ENCODE measurements around the gene MTMR11. TPM values are rescaled to one million over a fixed set of nuclear protein-coding genes. Genes with fewer than 3 reads are reported as not detected.
"Not testable (repeated sequence)": the region's sequence is repeated elsewhere in the genome, so short reads cannot be mapped to it uniquely, and the experiment has no call there.

The MTMR11 gene
- total RNA-seq, 1 donor from 2014 or later, result 39.3 TPM

- Mint-ChIP-seq H3K4me1 (peaks cover 23% of the 10 kb centered on the region), H3K9me3 (no peaks in the 10 kb centered on the region), H3K4me3 (peak within 1 kb of the TSS; percentile 82), H3K36me3 (peaks cover 5% of the 10 kb centered on the region), H3K27me3 (ENCODE audit: low read depth) (no peaks in the 10 kb centered on the region), H3K27ac (peak within 1 kb of the TSS; percentile 97)
- DNase-seq (ENCODE audit: low spot score in 2 of 2, unreplicated experiment in 2 of 2), result peak; percentile 87 to 88
- TF ChIP-seq CTCF (IDR thresholded peaks at IDR 0.05; ENCODE audit: unreplicated experiment), result no peak
Observed at GRCh38 chr1:149899460-149900284, 37.0 kb downstream of the MTMR11 start, which contains the start of gene BOLA1. Gene BOLA1 (plus strand): TSS chr1:149899568. CDS start chr1:149900060, 492 bp downstream.

GRCh38 chr1:149896575-149896974 is 40.1 kb downstream of the MTMR11 start:
- Mint-ChIP-seq H3K27me3 (ENCODE audit: low read depth) (no peaks in the 10 kb centered on the region), H3K4me1 (peaks cover 21% of the 10 kb centered on the region), H3K9me3 (no peaks in the 10 kb centered on the region), H3K36me3 (no peaks in the 10 kb centered on the region), H3K27ac (no peak overlapping the region), H3K4me3 (no peak overlapping the region)
- TF ChIP-seq CTCF (IDR thresholded peaks at IDR 0.05; ENCODE audit: unreplicated experiment), result no peak
- DNase-seq (ENCODE audit: low spot score in 2 of 2, unreplicated experiment in 2 of 2), result no peak

GRCh38 chr1:149888999-149889289 is 47.7 kb downstream of the MTMR11 start:
- DNase-seq (ENCODE audit: low spot score in 2 of 2, unreplicated experiment in 2 of 2), result peak in 1 of 2 experiments; percentile 44
- Mint-ChIP-seq H3K9me3 (no peaks in the 10 kb centered on the region), H3K4me1 (peaks cover 4% of the 10 kb centered on the region), H3K27me3 (ENCODE audit: low read depth) (no peaks in the 10 kb centered on the region), H3K4me3 (no peak overlapping the region), H3K36me3 (no peaks in the 10 kb centered on the region), H3K27ac (no peak overlapping the region)
- TF ChIP-seq CTCF (IDR thresholded peaks at IDR 0.05; ENCODE audit: unreplicated experiment), result no peak

GRCh38 chr1:149888247-149888998 is 48.3 kb downstream of the MTMR11 start:
- TF ChIP-seq CTCF (IDR thresholded peaks at IDR 0.05; ENCODE audit: unreplicated experiment), result peak; percentile 44
- H3K9me3 Mint-ChIP-seq, result no peaks in the 10 kb centered on the region
- no peak overlapping the region for H3K4me3 Mint-ChIP-seq
- H3K27ac Mint-ChIP-seq, result no peak overlapping the region
- H3K27me3 Mint-ChIP-seq (ENCODE audit: low read depth), result no peaks in the 10 kb centered on the region
- DNase-seq (ENCODE audit: low spot score in 2 of 2, unreplicated experiment in 2 of 2), result peak; percentile 37 to 71
- no peaks in the 10 kb centered on the region for H3K36me3 Mint-ChIP-seq
- peaks cover 4% of the 10 kb centered on the region for H3K4me1 Mint-ChIP-seq

GRCh38 chr1:149887456-149888246 is 49.0 kb downstream of the MTMR11 start:
- H3K9me3 Mint-ChIP-seq, result no peaks in the 10 kb centered on the region
- no peaks in the 10 kb centered on the region for H3K27me3 Mint-ChIP-seq (ENCODE audit: low read depth)
- no peak overlapping the region for H3K27ac Mint-ChIP-seq
- peaks cover 4% of the 10 kb centered on the region for H3K4me1 Mint-ChIP-seq
- DNase-seq (ENCODE audit: low spot score in 2 of 2, unreplicated experiment in 2 of 2), result peak; percentile 46 to 76
- TF ChIP-seq CTCF (IDR thresholded peaks at IDR 0.05; ENCODE audit: unreplicated experiment), result no peak
- H3K36me3 Mint-ChIP-seq, result no peaks in the 10 kb centered on the region
- H3K4me3 Mint-ChIP-seq, result no peak overlapping the region

GRCh38 chr1:149887196-149887455 is 49.6 kb downstream of the MTMR11 start:
- H3K4me1 Mint-ChIP-seq; H3K27ac Mint-ChIP-seq; H3K9me3 Mint-ChIP-seq; H3K27me3 Mint-ChIP-seq (ENCODE audit: low read depth); DNase-seq (ENCODE audit: low spot score in 2 of 2, unreplicated experiment in 2 of 2); H3K4me3 Mint-ChIP-seq; H3K36me3 Mint-ChIP-seq: not testable (repeated sequence)
